Measurements from ENCODE around the gene TIMM17A. TPM values are rescaled to one million over a fixed set of nuclear protein-coding genes. Genes with fewer than 3 reads are reported as not detected.

The TIMM17A gene
- 91.0 to 150 TPM (median 102 TPM) in 5 replicates for total RNA-seq (2022; extraction: Qiagen RNA extraction; ENCODE audit: low read depth)

DNA sequence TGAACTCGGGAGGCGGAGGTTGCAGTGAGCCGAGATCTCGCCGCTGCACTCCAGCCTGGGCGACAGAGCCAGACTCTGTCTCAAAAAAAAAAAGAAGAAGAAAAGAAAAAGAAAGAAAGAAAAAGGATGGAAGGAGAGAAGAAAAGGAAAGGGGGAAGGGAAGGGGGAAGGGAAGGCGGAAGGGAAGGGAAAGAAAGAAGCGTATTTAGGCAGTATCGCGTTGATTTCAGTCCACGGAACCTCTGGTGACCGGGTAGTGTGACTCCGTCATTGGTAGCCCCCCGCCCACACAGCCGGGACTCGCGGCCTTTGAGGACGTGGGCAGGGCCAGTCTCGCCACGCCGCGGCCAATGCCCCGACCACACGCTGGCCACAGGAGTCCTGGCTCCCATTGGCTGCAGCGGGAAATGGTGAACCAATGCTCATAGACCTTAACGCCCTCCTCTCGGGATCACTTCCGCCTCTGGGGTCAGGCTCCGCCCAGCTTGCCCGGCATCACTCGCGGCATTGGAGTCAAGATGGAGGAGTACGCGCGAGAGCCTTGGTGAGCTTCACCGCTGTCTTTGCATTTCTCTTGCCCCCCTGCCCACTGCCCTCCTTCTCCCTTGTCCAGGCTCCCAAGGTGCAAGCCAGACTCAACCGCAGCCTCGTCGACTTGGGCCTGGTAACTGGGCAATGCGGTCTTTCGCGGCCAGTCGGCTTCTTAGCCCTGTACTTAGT is at the start of gene TIMM17A:
TSS of gene TIMM17A (plus strand) at position 495 of the 720 bp plus-strand sequence. CDS start at position 519, 24 bp downstream.

DNA sequence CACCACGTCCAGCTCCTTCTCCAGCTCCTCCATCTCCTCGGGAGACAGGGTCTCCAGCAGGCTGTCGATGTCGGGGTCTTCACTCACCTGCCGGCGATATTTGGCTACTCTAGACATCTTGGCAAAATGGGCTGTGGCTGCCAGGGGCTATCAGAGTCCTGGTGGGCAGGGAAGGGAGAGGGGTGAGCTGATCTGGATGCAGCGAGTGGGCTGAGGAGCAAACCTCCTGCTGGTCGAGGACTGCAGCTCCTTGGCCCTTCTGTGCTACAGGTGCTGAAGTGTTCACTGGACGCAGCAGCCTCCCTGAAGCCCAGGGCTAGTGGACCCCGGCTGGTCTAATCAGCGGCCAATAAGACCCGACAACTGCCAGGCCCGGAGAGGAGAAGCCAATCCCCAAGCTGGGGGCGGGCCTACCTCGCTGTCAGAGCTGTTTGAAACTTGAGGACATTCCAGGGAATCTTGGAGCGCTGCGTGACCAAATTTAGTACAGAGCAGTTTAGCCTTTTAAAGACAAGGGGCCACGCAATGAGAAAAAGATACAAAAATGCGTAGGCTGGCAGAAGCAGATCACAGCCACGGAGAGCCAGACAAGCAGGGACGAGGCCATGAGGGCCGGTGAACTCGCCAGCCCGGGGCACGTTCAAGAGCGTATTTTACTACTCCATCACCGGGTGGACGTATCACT is 8.9 kb upstream of the TIMM17A start, which contains the start of gene LMOD1:
TSS of gene LMOD1 (minus strand) at position 325 of the 685 bp plus-strand sequence. CDS start at position 117, 208 bp downstream.

DNA sequence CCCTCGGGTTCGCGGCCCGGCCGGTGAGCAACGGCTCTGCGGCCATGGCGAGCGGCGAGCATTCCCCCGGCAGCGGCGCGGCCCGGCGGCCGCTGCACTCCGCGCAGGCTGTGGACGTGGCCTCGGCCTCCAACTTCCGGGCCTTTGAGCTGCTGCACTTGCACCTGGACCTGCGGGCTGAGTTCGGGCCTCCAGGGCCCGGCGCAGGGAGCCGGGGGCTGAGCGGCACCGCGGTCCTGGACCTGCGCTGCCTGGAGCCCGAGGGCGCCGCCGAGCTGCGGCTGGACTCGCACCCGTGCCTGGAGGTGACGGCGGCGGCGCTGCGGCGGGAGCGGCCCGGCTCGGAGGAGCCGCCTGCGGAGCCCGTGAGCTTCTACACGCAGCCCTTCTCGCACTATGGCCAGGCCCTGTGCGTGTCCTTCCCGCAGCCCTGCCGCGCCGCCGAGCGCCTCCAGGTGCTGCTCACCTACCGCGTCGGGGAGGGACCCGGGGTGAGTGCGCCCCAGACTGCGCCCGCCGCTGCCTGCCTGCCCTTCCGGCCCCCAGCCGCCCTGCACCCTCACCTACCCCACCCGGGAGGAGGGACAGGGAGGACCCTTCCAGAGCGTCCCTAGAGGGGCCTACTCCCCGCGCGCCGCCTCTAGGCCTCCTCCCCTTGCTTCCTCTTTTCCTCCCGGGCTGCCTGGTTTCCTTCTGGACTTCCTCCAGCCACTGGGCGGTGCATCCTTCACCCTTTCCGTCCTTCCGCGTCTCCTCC is 27.5 kb downstream of the TIMM17A start, which contains the start of gene RNPEP:
TSS of gene RNPEP (plus strand) at position 26 of the 757 bp plus-strand sequence. CDS start at position 45, 19 bp downstream.

DNA sequence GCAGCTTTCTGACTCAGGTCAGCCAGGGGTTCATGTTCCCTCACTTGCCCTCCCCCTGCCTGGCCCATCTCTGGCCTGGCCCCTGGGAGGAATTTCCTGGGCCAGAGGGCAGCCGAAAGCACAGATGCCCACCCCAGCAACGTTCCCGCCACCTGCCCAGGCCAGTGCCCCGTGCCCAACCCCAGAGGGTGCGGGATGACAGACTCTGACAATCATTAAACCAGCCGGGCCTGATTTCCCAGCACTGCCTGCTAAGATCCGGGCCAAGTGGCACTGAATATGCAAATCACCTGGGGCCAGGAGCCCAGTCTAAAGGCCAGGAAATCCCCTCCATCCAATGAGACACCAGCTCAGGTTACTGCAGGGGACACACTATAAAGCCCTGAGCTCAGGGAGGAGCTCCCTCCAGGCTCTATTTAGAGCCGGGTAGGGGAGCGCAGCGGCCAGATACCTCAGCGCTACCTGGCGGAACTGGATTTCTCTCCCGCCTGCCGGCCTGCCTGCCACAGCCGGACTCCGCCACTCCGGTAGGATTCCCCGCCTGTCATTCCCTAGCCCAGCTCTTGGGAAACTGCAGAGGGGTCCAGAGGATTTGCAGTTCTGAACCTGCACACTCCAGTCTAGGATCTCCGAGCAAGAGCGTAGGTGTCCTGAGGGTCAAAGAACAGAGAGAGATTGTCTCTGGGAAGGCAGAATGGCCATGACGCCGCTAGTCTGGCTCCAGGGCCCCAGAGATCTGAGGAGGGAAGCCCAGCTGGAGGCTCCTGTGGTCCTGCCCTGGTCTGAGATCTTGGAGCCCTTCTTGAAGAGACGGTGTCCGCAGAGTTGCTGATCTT is 55.1 kb downstream of the TIMM17A start, which contains the start of gene ELF3:
TSS of gene ELF3 (plus strand) at position 408 of the 836 bp plus-strand sequence. CDS start 550 bp downstream, outside the sequence.

Other genes starting within 250 kb of the TIMM17A start
- gene IPO9, start 126.3 kb upstream of the TIMM17A start, total RNA-seq (2022; extraction: Qiagen RNA extraction; ENCODE audit: low read depth): 22.3 to 43.2 TPM (median 41.1 TPM) in 5 replicates
- gene SHISA4, start 66.6 kb upstream of the TIMM17A start, total RNA-seq (2022; extraction: Qiagen RNA extraction; ENCODE audit: low read depth): 9.9 to 20.3 TPM (median 17.3 TPM) in 5 replicates
- gene LMOD1, start 9.0 kb upstream of the TIMM17A start, total RNA-seq (2022; extraction: Qiagen RNA extraction; ENCODE audit: low read depth): not detected in 5 replicates
- 82.5 to 93.7 TPM (median 89.1 TPM) in 5 replicates for gene RNPEP, start 27.1 kb downstream of the TIMM17A start, total RNA-seq (2022; extraction: Qiagen RNA extraction; ENCODE audit: low read depth)
- 234 to 285 TPM (median 265 TPM) in 5 replicates for gene ELF3, start 55.1 kb downstream of the TIMM17A start, total RNA-seq (2022; extraction: Qiagen RNA extraction; ENCODE audit: low read depth)
- gene GPR37L1, start 167.4 kb downstream of the TIMM17A start, total RNA-seq (2022; extraction: Qiagen RNA extraction; ENCODE audit: low read depth): 0.13 to 0.20 TPM (median 0.17 TPM) in 5 replicates
- gene ARL8A, start 189.2 kb downstream of the TIMM17A start, total RNA-seq (2022; extraction: Qiagen RNA extraction; ENCODE audit: low read depth): 33.1 to 45.9 TPM (median 41.5 TPM) in 5 replicates
- 0.03 TPM in 1 of 5 replicates, not detected in the others for gene PTPN7, start 205.1 kb downstream of the TIMM17A start, total RNA-seq (2022; extraction: Qiagen RNA extraction; ENCODE audit: low read depth)
- gene LGR6, start 238.3 kb downstream of the TIMM17A start, total RNA-seq (2022; extraction: Qiagen RNA extraction; ENCODE audit: low read depth): 0.40 to 0.78 TPM (median 0.47 TPM) in 5 replicates

Measured in A549 treated with CpdA at 1 μM for 4 hours (cell line).